ENCODE measurements around the gene NCKIPSD. TPM values are rescaled to one million over a fixed set of nuclear protein-coding genes. Genes with fewer than 3 reads are reported as not detected.

The NCKIPSD gene
- total and polyA plus RNA-seq, 3 donors from 2014 or later: 30.1 to 81.3 (median 69.4) TPM

DNA sequence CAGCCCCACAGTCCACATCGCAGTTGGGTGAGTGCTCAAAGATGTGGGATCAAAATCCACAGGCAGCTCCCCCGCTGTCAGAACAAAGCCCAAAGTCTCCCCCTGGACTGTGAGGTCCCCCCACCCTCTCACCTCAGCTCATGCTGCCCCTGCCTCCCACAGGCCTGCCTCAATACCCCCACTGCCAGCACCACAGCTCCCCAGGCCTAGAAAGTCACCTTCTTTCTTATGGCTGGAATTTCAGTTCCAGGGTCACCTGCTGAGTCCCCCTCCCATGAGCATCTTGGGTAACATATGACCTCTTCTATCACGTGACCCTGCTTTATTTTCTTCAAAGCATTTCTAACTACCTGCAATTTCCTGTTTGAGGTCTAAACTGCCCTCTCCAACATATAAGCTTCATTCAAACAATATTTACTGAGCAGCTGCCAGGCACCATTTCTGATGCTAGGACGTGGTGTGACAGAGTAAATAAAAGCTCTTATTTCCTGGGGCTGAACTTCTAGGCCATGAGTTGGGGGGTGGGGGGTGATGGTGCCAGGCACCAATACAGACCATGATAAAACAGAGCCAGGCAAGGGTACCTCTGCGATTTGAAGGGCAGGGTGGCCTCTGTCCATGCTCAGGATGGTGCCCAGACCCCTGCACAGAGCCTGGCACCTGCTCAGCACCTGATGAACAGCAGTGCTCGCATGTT, 61.7 kb downstream of the NCKIPSD start:
- intact Hi-C loops (cut with DNase I; ENCODE audit: low total_unique reads): no loop called here
- Histone ChIP-seq H3K9me3 (no peaks in the 10 kb centered on the region), H3K4me1 (no peaks in the 10 kb centered on the region), H3K4me3 (no peak overlapping the region), H3K36me3 (ENCODE audit: low read depth, missing control alignments) (no peaks in the 10 kb centered on the region), H3K27me3 (no peaks in the 10 kb centered on the region), H3K27ac (no peak overlapping the region)
- DNase-seq: no peak
- TF ChIP-seq, protein P1, sequence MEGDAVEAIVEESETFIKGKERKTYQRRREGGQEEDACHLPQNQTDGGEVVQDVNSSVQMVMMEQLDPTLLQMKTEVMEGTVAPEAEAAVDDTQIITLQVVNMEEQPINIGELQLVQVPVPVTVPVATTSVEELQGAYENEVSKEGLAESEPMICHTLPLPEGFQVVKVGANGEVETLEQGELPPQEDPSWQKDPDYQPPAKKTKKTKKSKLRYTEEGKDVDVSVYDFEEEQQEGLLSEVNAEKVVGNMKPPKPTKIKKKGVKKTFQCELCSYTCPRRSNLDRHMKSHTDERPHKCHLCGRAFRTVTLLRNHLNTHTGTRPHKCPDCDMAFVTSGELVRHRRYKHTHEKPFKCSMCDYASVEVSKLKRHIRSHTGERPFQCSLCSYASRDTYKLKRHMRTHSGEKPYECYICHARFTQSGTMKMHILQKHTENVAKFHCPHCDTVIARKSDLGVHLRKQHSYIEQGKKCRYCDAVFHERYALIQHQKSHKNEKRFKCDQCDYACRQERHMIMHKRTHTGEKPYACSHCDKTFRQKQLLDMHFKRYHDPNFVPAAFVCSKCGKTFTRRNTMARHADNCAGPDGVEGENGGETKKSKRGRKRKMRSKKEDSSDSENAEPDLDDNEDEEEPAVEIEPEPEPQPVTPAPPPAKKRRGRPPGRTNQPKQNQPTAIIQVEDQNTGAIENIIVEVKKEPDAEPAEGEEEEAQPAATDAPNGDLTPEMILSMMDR (IDR thresholded peaks at IDR 0.05): no peak
- TF ChIP-seq POLR2A (IDR thresholded peaks at IDR 0.05): no peak
- 87 to 89% methylated on average over 5 to 6 of the region's 6 CpGs for WGBS, 2 donors

Small RNA genes within 50 kb of the gene (microRNA-seq; reads per million reads assigned to microRNA genes)
- gene MIR4793 (ENCODE audit: borderline number of aligned reads in 2 of 2, borderline replicate concordance in 1 of 2): 0 reads per million in 2 donors

Small RNA genes within 50 kb of the gene (small RNA-seq; reads per million reads assigned to genes)
- gene AC141002.1: 0 reads per million in 2 donors

Other genes with a start within 250 kb of the NCKIPSD start
- gene CCDC51, start 245.8 kb downstream of the NCKIPSD start, total RNA-seq: 10 to 100 TPM; 11.7 to 16.0 TPM
- 16.0 TPM for gene CCDC51, start 245.8 kb downstream of the NCKIPSD start, polyA plus RNA-seq (ENCODE audit: insufficient read depth, low read depth, low replicate concordance)
- gene TMA7, start 245.7 kb downstream of the NCKIPSD start, total RNA-seq: 100 to 1,000 TPM; 380 to 393 TPM
- 425 TPM for gene TMA7, start 245.7 kb downstream of the NCKIPSD start, polyA plus RNA-seq (ENCODE audit: insufficient read depth, low read depth, low replicate concordance)
- gene ATRIP, start 239.2 kb downstream of the NCKIPSD start, total RNA-seq: 10 to 100 TPM; 25.0 to 26.3 TPM
- 56.5 TPM for gene ATRIP, start 239.2 kb downstream of the NCKIPSD start, polyA plus RNA-seq (ENCODE audit: insufficient read depth, low read depth, low replicate concordance)
- 100 to 1,000 TPM; 101 to 146 TPM for gene SHISA5, start 181.7 kb downstream of the NCKIPSD start, total RNA-seq
- 117 TPM for gene SHISA5, start 181.7 kb downstream of the NCKIPSD start, polyA plus RNA-seq (ENCODE audit: insufficient read depth, low read depth, low replicate concordance)
- gene PFKFB4, start 129.1 kb downstream of the NCKIPSD start, total RNA-seq: 100 to 1,000 TPM; 134 to 136 TPM
- 57.3 TPM for gene PFKFB4, start 129.1 kb downstream of the NCKIPSD start, polyA plus RNA-seq (ENCODE audit: insufficient read depth, low read depth, low replicate concordance)
- 1 to 10 TPM in 1 of 2 donors, under 1 TPM in 1; 0.87 to 1.2 TPM for gene UCN2, start 122.1 kb downstream of the NCKIPSD start, total RNA-seq
- gene UCN2, start 122.1 kb downstream of the NCKIPSD start, polyA plus RNA-seq (ENCODE audit: insufficient read depth, low read depth, low replicate concordance): 0.86 TPM
- gene COL7A1, start 90.6 kb downstream of the NCKIPSD start, total RNA-seq: 10 to 100 TPM; 34.1 to 39.1 TPM
- gene COL7A1, start 90.6 kb downstream of the NCKIPSD start, polyA plus RNA-seq (ENCODE audit: insufficient read depth, low read depth, low replicate concordance): 19.9 TPM
- 100 to 1,000 TPM; 282 to 287 TPM for gene UQCRC1, start 76.3 kb downstream of the NCKIPSD start, total RNA-seq
- gene UQCRC1, start 76.3 kb downstream of the NCKIPSD start, polyA plus RNA-seq (ENCODE audit: insufficient read depth, low read depth, low replicate concordance): 281 TPM
- 10 to 100 TPM in 1 of 2 donors, 1 to 10 TPM in 1; 8.7 to 14.8 TPM for gene TMEM89, start 64.1 kb downstream of the NCKIPSD start, total RNA-seq
- 16.1 TPM for gene TMEM89, start 64.1 kb downstream of the NCKIPSD start, polyA plus RNA-seq (ENCODE audit: insufficient read depth, low read depth, low replicate concordance)
- gene SLC26A6, start 50.5 kb downstream of the NCKIPSD start, total RNA-seq: 10 to 100 TPM; 24.6 to 32.9 TPM
- 12.3 TPM for gene SLC26A6, start 50.5 kb downstream of the NCKIPSD start, polyA plus RNA-seq (ENCODE audit: insufficient read depth, low read depth, low replicate concordance)
- 10 to 100 TPM; 14.3 to 17.5 TPM for gene CELSR3, start 23.0 kb downstream of the NCKIPSD start, total RNA-seq
- 13.5 TPM for gene CELSR3, start 23.0 kb downstream of the NCKIPSD start, polyA plus RNA-seq (ENCODE audit: insufficient read depth, low read depth, low replicate concordance)
- gene IP6K2, start 31.3 kb upstream of the NCKIPSD start, total RNA-seq: 100 to 1,000 TPM; 114 to 148 TPM
- gene IP6K2, start 31.3 kb upstream of the NCKIPSD start, polyA plus RNA-seq (ENCODE audit: insufficient read depth, low read depth, low replicate concordance): 113 TPM
- gene PRKAR2A, start 162.0 kb upstream of the NCKIPSD start, total RNA-seq: 100 to 1,000 TPM in 1 of 2 donors, 10 to 100 TPM in 1; 52.2 to 150 TPM
- gene PRKAR2A, start 162.0 kb upstream of the NCKIPSD start, polyA plus RNA-seq (ENCODE audit: insufficient read depth, low read depth, low replicate concordance): 166 TPM
- 10 to 100 TPM; 13.0 to 15.7 TPM for gene SLC25A20, start 213.0 kb upstream of the NCKIPSD start, total RNA-seq
- gene SLC25A20, start 213.0 kb upstream of the NCKIPSD start, polyA plus RNA-seq (ENCODE audit: insufficient read depth, low read depth, low replicate concordance): 19.6 TPM
- gene ARIH2, start 232.9 kb upstream of the NCKIPSD start, total RNA-seq: 100 to 1,000 TPM; 127 to 157 TPM
- 106 TPM for gene ARIH2, start 232.9 kb upstream of the NCKIPSD start, polyA plus RNA-seq (ENCODE audit: insufficient read depth, low read depth, low replicate concordance)

Measured in testis (tissue), 3 donors.